IPS DF 4.7 (cell line): ENCODE results near the gene EOGT.

ENCODE experiments used
- DNase-seq: peaks from one replicate; pipeline ENCODE4 v3.0.0-alpha.2; 2013; ENCODE audit warnings: low spot score; ENCODE audit errors: extremely low read depth

EOGT gene

DNA sequence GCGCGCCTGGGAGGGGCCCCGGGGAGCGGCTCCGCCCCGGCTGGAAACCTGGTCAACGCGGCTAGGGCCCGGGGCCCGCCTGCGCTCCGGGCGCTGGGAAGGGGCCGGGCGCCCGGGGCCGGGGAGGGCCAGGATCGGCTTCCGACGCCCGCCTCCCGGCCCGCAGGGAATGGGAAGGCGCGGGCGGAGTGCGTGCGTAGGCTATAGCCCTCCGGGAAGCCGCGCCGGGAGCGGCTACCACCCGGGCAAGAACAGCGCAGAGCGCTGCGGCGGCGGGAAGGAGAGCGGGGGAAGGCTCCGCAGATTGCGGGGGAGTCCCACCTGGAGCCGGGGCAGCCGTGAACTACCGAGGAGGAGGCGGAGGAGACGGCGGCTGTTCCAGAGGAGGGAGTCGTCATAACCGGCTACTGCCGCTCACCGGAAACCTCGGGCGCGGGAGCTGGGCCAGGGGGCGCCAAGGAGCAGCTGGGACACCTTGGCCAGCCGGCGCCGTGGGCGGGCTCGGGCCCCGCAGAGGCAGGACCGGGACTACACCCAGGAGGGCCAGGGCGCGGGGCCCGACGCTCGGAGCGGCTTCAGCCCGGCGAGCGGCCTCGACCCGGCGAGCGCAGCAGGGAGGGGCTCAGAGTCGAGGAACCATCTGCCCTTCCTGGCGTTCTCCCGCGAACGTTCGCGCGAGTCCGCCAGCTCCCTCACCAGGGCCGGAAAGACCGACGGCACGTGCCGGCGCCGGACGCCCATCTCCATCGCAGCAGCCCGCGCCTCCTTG, at the start of gene EOGT:
Gene EOGT, minus strand, starts transcription at position 432 of the 769 bp plus-strand sequence. CDS start 3,838 bp downstream, outside the sequence.
- no peak for DNase-seq

DNA sequence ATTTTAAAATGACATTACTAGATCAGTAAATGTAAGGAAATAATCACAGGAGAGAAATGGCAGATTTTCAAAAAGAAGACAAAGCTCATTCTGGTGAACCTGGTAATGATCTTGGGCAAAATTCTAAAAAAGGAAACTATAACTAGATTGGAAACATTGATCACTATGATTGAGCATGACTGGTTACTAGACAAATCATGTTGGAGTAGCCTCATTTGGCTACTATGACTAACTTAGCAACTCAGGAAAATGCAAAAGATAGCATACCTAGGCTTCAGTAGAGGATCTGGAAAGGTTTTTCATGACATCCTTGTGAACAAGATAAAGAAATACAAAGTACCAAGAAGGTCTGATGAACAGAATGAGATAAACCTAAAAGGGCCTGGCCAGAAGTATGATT, 46.2 kb upstream of the EOGT start:
- DNase-seq = no peak

DNA sequence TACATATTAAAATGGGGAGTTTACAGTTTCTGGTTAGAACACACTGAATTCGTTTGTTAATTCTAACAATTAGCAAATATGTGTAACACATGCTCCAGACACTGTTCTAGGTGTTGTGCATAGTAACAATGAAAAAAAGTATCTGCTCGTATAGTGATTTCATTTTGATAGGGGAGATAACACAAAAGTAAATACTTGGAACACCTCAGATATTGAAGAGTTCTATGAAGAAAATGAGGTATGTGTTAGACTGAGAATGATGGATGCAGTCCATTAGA, 45.4 kb upstream of the EOGT start:
- no peak for DNase-seq

DNA sequence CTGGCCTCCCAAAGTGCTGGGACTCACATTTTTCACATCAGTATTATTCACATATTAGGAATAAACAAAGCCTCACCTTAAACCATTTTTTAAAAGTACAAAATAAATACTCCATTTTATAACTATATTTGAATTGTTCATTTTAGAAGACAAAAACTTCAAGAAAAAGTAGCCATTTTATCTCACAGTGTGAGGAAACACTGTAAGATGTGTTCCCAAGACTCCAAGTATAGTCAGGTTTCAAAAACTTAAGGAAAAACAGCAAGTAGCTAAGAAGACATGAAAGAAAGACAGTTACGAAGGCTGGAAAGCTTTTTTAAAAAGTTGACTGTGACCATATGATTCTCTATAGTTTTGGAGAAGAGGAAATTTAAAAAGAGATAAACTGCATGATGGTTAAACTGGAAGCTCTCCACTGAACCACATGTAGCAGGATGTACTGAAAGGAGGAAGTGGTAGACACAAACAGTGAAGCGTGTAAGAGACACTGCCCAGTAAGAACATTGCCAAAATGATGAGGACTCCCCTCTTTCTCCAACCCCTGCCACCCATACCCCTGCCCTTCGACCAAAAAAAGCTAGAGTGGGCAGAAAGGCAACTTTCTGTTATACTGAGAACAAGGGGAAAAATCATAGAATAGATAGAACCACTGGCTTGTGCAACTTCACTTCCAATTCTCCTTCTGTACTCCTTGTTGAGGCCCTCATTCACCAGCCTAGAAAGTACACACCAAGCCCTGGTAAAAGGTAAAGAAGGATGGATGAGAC, 44.9 kb upstream of the EOGT start:
- no peak for DNase-seq

DNA sequence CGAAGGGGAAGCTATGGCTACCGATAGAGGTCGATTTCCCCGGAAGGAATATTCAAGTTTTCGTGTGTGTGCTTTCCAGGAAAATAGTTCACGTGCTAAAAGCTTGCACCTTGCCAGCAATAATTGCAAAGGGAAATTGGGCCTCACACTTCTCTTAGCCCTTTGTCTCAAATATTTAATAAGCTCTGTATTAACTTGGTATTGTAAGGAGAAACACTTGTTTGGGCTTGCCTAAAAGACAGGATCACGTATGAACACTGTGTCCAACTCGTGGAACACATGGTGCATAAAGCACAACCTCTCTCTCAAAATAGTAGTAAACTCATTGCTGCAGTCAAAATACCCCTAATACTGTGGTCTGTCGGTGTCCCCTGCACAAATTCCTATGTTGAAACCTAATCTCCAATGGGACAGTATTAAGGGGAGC, 39.0 kb upstream of the EOGT start:
- no peak for DNase-seq

DNA sequence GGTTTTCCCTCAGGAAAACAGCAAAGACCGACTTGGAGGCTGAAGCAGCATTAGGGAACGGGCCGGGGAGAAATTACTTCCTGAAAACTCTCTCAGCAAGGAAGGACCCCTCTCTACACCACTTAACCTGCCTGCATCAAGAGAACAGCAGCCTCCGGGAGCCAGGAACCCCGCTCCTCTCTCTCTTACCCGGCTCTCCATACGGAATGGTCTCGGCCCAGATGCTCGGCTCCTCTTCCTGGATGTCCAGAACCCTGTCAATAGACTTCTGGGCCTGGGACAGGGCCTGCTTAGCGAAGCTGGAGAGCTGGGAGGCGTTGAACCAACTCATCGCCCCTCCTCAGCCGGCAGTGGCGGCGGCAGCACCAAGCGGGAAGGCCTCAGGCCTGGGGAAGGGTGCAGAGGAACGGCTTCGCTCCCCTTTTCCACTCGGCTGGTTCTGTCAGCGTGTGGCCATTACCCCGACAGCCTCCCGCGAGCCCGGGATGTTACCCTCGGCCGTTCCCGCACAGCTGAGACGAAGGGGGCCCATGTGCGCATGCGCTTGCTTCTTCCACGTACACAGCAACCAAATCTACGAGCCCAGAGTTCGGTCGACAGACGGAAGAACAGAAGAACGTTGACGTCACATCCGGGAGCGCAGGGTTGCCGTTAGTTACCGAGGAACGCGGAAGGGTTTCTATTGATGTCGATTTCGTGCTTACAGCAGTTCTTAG, 38.4 kb upstream of the EOGT start, which contains the start of gene TMF1:
Gene TMF1, minus strand, starts transcription at position 578 of the 716 bp plus-strand sequence. Its CDS starts 247 bp downstream, at position 331.
- DNase-seq = peak; percentile 99

DNA sequence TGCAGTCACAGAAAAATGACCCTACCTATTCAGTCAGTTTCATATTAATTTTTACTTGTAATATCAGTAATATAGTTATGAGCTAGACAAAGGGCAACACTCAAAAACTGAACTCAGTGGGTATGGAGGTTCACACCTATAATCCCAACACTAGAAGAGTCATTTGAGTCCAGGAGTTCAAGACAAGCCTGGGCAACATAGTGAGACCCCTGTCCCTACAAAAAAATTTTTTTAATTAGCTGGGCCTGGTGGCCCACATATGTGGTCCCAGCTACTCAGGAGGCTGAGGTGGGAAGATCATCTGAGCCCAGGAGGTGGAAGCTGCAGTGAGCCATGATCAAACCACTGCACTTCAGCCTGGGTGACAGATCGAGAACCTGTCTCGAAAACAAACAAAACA, 35.5 kb upstream of the EOGT start:
- no peak for DNase-seq

DNA sequence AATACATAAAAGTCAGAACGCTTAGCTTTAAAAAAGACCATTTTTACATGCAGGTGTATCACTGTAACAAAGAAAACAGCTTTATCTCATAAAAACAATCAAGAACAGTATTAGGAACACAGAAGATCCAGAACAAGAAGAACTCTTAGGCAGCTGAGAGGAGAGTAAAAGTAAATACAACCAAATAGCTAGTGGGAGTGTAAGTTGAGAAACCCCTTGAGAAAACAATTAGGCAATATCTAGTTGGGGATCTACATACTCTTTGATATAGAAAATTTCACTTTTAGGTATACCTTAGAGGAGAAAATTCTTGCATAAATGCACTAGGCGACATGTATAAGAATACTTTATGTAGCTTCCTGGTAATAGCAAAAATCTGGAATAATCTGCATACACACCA, 31.1 kb upstream of the EOGT start:
- DNase-seq = no peak

DNA sequence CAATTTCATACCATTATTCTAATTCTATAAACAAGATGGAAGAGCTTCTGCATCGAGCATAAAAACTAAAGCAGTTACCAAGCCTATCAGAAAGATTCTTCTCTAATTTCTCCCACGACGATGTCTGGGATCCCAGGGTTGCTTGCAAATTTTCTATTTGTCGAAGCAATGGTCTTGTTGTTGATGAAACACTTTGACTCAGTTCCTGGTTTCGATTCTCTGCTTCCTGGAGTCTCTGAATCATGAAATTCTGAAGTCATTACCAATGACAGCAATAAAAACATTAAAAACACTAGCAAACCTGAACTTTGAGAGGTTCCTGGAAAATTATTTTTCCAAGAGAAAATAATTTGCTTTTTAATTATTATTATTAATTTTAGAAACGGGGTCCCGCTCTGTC, 20.0 kb upstream of the EOGT start:
- no peak for DNase-seq

DNA sequence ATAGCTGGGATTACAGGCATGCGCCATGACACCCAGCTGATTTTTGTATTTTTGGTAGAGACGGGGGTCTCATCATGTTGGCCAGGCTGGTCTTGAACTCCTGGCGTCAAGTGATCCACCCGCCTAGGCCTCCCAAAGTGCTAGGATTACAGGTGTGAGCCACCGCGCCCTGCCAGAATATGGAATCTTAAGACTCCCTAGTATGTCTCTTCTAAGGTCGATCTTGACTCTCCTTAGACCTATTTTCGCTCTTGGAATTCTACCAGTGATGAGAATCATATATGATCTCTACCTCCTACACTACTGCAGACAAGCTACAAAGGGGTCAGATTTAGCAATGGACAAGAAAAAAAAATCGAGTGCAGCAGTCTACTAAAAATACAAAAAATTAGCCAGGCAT, 19.3 kb upstream of the EOGT start:
- no peak for DNase-seq

DNA sequence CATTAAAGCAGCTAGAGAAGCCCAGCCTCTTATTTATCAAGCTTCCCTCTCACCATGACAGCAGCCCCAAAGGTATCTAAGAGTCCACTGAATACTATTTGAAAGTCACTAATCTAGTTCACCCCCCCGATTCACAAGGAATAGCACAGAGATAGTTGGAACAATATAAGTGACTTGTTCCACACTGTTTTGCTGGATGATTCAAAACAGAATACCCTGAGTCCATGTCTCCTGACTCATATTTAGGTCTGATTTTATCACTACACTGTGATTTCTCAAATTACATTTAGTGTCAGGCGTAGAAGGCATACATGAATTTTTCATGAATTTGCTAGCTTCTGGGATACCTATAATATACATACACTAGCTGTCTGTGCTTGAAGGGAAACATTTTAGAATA, 18.7 kb upstream of the EOGT start:
- no peak for DNase-seq

DNA sequence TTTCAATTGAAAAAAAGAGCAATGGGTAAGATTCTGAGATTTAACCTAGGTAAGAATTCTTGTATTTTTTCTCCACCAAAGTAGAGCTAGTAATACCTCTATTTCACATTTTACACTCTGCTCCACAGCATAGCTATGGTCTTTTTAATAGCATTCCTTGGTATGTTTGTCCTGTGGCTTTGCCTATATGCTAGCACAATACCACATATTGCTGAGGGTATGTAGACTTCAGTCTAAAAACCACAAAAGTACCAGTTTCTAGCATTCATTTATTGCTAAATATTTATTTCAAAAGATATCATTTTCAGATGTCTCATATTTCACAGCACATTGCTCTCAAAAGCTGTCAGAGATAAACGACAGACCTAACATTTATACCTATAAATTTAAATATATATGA, 18.2 kb upstream of the EOGT start:
- no peak for DNase-seq

DNA sequence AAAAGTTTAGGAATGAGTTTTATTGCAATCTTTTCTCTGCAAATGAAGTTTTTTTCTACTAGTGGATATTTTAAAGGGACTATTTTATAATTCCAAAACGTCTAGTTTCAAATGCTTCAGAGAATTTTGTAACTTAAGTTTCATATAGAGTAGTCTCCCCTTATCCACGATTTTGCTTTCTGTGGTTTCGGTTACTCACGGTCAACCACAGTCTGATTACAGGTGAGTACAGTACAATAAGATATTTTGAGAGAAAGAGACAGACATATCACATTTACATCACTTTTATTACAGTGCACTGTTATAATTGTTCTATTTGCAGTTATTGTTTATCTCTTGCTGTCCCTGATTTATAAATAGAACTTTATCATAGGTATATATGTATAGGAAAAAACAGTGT, 7.4 kb upstream of the EOGT start:
- DNase-seq = no peak

DNA sequence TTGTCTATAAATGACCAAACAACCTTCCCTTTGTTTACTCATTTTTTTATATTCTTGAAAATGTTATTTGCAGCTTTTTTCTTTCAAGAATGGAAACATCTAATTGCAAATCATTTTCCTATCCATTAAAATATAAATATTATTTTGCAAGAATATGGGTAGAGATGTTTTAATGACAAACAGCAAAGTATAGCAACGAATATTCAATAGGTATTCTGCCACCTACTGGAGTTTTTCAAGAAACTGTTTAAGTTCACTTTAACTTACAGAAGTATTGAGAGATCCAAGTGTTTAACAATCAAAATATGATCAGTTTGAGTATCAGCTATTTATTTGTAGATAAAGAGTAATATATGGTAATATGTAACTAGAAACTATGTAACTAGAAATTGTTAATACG, 6.9 kb upstream of the EOGT start:
- DNase-seq = no peak

DNA sequence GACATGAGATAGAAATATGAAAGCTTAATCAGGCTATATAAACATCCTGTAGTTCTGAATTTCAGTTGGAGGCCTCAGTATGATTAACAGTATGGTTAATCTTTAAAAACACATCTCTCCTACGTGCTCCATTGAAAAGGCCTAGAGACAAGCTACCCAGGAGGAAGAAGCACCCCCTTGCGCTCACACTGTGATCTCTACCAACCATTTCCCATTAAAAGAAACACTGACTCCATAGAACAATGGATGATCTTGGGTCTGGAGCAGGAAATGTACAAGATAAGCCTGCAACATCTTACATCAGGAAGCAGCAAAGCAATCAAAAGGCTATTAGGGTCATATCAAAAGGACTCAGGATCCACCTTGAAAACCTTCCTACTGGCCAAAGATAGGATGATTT, 3.4 kb upstream of the EOGT start:
- DNase-seq = no peak

DNA sequence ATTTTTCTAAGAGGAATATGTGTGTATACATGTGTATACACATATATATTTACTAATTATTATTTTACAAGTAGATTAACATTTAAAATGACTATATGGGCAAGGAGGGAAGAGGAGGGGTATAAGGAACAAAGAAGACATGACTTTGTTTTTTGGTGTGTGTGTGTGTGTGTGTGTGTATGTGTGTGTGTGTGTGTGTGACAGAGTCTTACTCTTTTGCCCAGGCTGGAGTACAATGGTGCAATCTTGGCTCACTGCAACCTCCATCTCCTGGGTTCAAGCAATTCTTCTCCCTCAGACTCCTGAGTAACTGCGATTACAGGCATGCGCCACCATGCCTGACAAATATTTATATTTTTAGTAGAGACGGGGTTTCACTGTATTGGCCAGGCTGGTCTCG, 2.6 kb upstream of the EOGT start:
- no peak for DNase-seq

DNA sequence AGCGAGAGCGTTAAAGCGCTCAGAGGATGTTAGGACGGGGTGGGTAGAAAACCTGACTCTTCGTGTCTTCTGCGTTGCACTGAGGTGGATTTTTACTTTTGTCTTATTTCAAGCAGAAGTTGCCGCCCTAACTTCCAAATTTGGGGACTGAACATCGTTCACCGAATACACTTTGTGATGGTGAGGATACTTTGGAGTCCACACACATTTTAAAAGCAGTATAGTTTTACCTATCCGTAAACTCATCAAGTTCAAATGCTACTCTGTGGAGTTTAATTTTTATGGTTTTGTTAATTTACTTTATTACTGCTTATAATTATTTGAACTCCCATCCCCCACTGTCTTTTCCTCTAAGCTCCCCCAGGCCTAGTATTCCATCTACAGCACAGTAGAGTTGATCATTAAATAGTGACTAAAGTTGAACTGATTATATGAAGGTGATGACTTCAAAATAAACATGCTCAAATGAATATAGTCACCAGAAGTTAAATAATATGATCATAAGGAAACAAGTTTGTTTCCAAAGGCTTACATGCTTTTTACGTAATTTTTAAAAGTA, 617 bp upstream of the EOGT start:
- DNase-seq = no peak

DNA sequence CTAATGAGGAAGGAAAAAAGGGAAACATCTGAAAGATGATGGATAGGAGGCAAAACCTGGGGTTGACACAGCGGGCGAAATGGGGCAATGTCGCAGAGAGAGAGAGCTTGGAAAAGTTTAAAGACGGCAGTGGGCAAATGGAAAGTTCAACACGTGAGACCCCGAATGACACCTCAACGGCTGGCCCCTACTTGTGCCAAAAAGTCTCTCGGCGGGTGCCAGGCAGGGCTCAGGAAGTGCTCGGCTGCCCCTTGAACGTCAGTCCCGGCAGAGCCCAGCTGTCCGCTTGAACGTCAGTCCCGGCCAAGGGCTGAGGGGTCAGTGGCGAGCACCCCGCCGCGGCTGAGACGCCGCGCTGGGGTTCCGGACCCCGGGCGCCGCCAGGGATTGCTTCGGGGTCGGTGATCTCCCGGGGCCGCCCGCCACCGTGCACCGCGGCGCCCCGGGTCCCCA, 658 bp downstream of the EOGT start:
- DNase-seq = no peak

DNA sequence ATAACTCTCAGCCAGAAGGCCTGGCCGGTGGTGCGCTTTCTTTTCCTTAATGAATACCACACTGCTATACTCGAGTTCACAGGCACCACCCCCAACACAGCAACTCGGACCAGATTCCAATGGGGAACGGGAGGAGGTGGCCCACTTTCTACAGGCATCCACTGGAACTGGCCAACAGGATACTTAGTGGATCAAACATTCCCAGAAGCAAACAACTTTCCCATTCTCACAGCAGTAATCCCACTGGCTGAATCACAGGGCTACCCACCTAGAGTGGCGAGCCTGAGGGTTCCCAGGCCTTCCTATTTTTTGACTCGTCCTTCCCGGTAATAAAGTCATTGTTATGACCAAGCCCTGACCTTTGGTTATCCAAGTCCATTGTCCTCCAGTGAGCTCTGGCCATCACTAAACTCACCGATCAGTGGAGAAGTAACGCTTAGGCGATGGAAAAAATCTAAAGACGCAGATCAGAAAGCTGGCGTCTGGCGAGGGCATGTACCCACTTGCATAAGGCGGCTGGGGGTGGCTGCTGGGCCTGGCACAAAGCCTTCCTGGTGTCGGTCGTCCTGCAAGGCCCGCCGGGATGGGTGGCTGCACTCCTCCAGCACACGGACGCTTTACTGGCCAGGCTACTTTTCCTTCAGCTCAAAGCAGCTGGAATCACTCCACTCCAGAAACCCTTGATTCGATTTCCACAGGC, 1.2 kb downstream of the EOGT start:
- no peak for DNase-seq

DNA sequence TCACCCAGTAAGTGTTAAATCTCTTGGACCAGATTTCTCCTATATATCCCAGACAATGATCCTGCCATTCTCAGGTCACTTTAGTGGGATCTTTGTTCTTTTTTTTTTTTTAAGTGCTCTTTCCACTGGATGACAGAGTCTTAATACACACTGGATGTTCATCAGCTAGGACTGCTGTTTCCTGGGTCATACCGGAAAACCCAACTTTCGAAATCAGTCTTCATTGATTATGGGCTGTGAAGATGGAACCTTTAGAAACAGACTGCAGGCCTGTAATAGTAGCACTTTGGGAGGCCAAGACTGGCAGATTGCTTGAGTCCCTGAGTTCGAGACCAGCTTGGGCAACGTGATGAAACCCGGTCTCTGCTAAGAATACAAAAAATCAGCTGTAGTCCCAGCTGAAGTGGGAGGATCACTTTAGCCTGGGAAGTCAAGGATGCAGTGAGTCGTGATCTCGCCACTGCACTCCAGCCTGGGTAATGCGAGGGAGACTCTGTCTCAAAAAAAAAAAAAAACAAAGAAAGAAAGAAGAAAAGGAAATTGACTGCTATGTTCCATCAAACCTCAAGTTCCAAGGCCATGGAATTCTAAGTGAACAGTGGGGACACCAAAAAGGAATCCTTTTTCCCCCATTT, 2.3 kb downstream of the EOGT start:
- no peak for DNase-seq
